Measurements from ENCODE around the gene DCXR.

GRCh38 chr17:82025401-82026107 lies 11.9 kb downstream of the DCXR start:
- TF ChIP-seq EZH2 (IDR thresholded peaks at IDR 0.05; ENCODE audit: low read length, unreplicated experiment) (no peak), CTCF (conservative IDR thresholded peaks at IDR 0.05; ENCODE audit: low read depth, low read length) (no peak), EZH2phosphoT487 (IDR thresholded peaks at IDR 0.05; ENCODE audit: borderline replicate concordance, low read length) (no peak)

Data from PC-3 (cell line).